Naive B cell (primary cell): ENCODE measurements around the gene PCDHA5. TPM values are rescaled to one million over a fixed set of nuclear protein-coding genes. Genes with fewer than 3 reads are reported as not detected.
"Not testable (repeated sequence)": the region's sequence is repeated elsewhere in the genome, so short reads cannot be mapped to it uniquely, and the experiment has no call there.

Source experiments
- ATAC-seq, 2 donors: fragments of 150-1000 bp; cut with Tn5 transposase; 2 replicates each; pipeline ENCODE4 v1.10.0; 2021; ENCODE audit warnings: low read depth in 2 of 2, mild to moderate bottlenecking in 2 of 2, moderate library complexity in 2 of 2
- DNase-seq: peaks from one replicate; pipeline ENCODE4 v3.0.0; 2022
- H3K27ac Mint-ChIP-seq, 6 donors: one replicate each; pipeline ENCODE4 v1.8.0; 2020 to 2022; ENCODE audit warnings: mild to moderate bottlenecking in 6 of 6, mixed read lengths in 6 of 6, moderate library complexity in 5 of 6, inconsistent platforms in 2 of 6
- H3K27me3 Mint-ChIP-seq, 3 donors: one replicate each; pipeline ENCODE4 v1.8.0; 2021 to 2022; ENCODE audit warnings: mixed read lengths in 3 of 3, mild to moderate bottlenecking in 1 of 3
- H3K36me3 Mint-ChIP-seq, 2 donors: one replicate each; pipeline ENCODE4 v1.8.0; 2020 to 2022; ENCODE audit warnings: mixed read lengths in 2 of 2, inconsistent platforms in 1 of 2, mild to moderate bottlenecking in 1 of 2
- H3K4me1 Mint-ChIP-seq, 3 donors: one replicate each; pipeline ENCODE4 v1.8.0; 2020 to 2022; ENCODE audit warnings: mixed read lengths in 3 of 3, inconsistent platforms in 1 of 3, mild to moderate bottlenecking in 1 of 3, moderate library complexity in 1 of 3
- H3K4me3 Mint-ChIP-seq, 8 donors: one replicate each; pipeline ENCODE4 v1.8.0; 2020 to 2022; ENCODE audit warnings: mild to moderate bottlenecking in 8 of 8, mixed read lengths in 8 of 8, moderate library complexity in 8 of 8, inconsistent platforms in 2 of 8
- H3K9me3 Mint-ChIP-seq, 7 donors: one replicate each; pipeline ENCODE4 v1.8.0; 2020 to 2022; ENCODE audit warnings: mixed read lengths in 7 of 7, mild to moderate bottlenecking in 5 of 7, inconsistent platforms in 2 of 7, moderate library complexity in 1 of 7
- polyA plus RNA-seq, 6 donors: library from polyadenylated mRNA; unstranded; fragments of 300-500 nt; fragmentation: Illumina TruSeq; gene quantifications; one replicate each; pipeline ENCODE4 v1.2.3, GENCODE V29; 2021; ENCODE audit warnings: low read depth in 6 of 6

PCDHA5 gene
- not detected for polyA plus RNA-seq

GRCh38 chr5:140821375-140822280 is at the start of gene PCDHA5:
PCDHA5 (plus strand) TSS chr5:140821613.
- H3K27ac Mint-ChIP-seq = peak within 1 kb of the TSS in 1 of 6 donors; percentile 32
- no peak within 1 kb of the TSS for H3K4me3 Mint-ChIP-seq
- H3K27me3 Mint-ChIP-seq = peaks cover 6 to 14% (median 8%) of the 10 kb centered on the region in 3 donors
- peaks cover 4 to 42% (median 16%) of the 10 kb centered on the region in 7 donors for H3K9me3 Mint-ChIP-seq
- ATAC-seq (no peak), DNase-seq (no peak)
- H3K4me1 Mint-ChIP-seq = no peaks in the 10 kb centered on the region
- peaks cover 5 to 6% of the 10 kb centered on the region in 2 donors for H3K36me3 Mint-ChIP-seq

GRCh38 chr5:140780512-140780911 is 40.9 kb upstream of the PCDHA5 start:
- Mint-ChIP-seq H3K27ac (no peak overlapping the region), H3K4me1 (no peaks in the 10 kb centered on the region), H3K27me3 (peaks cover 0 to 25% (median 9%) of the 10 kb centered on the region in 3 donors), H3K36me3 (peaks cover 17 to 58% of the 10 kb centered on the region in 2 donors), H3K9me3 (peaks cover 29 to 95% (median 79%) of the 10 kb centered on the region in 7 donors), H3K4me3 (no peak overlapping the region)
- DNase-seq (no peak), ATAC-seq (no peak)

- H3K4me3 Mint-ChIP-seq = peak within 1 kb of the TSS in 1 of 8 donors; percentile 47
- no peaks in the 10 kb centered on the region for H3K4me1 Mint-ChIP-seq
- ATAC-seq (no peak), DNase-seq (no peak)
- H3K36me3 Mint-ChIP-seq = peaks cover 10 to 37% of the 10 kb centered on the region in 2 donors
- H3K27me3 Mint-ChIP-seq = peaks cover 10 to 37% (median 17%) of the 10 kb centered on the region in 3 donors
- H3K9me3 Mint-ChIP-seq = peaks cover 12 to 89% (median 62%) of the 10 kb centered on the region in 7 donors
- peak within 1 kb of the TSS in 1 of 6 donors; percentile 5 for H3K27ac Mint-ChIP-seq
Measured at GRCh38 chr5:140785905-140786686, 35.3 kb upstream of the PCDHA5 start, which contains the start of gene PCDHA1. PCDHA1 (plus strand) TSS chr5:140786140.

- H3K4me3 Mint-ChIP-seq, H3K4me1 Mint-ChIP-seq, DNase-seq, ATAC-seq: not testable (repeated sequence)
- H3K27ac Mint-ChIP-seq = peak overlapping the region in 1 of 6 donors; percentile 47
- peaks cover 6 to 91% (median 56%) of the 10 kb centered on the region in 7 donors for H3K9me3 Mint-ChIP-seq
- peaks cover 5 to 31% of the 10 kb centered on the region in 2 donors for H3K36me3 Mint-ChIP-seq
- H3K27me3 Mint-ChIP-seq = peaks cover 10 to 45% (median 24%) of the 10 kb centered on the region in 3 donors
Measured at GRCh38 chr5:140787422-140787821, 34.0 kb upstream of the PCDHA5 start.

GRCh38 chr5:140787849-140788504 is 33.4 kb upstream of the PCDHA5 start:
- H3K4me1 Mint-ChIP-seq, DNase-seq, H3K4me3 Mint-ChIP-seq, ATAC-seq, H3K27ac Mint-ChIP-seq: not testable (repeated sequence)
- Mint-ChIP-seq H3K9me3 (peaks cover 8 to 91% (median 55%) of the 10 kb centered on the region in 7 donors), H3K27me3 (peaks cover 14 to 45% (median 29%) of the 10 kb centered on the region in 3 donors), H3K36me3 (peaks cover 9 to 31% of the 10 kb centered on the region in 2 donors)

- H3K4me1 Mint-ChIP-seq = no peaks in the 10 kb centered on the region
- H3K9me3 Mint-ChIP-seq = peaks cover 4 to 90% (median 53%) of the 10 kb centered on the region in 7 donors
- DNase-seq = no peak
- H3K27ac Mint-ChIP-seq = no peak overlapping the region
- no peak overlapping the region for H3K4me3 Mint-ChIP-seq
- H3K27me3 Mint-ChIP-seq = peaks cover 16 to 52% (median 20%) of the 10 kb centered on the region in 3 donors
- ATAC-seq = no peak
- peaks cover 11 to 16% of the 10 kb centered on the region in 2 donors for H3K36me3 Mint-ChIP-seq
Measured at GRCh38 chr5:140791089-140791488, 30.3 kb upstream of the PCDHA5 start.

- DNase-seq = no peak
- Mint-ChIP-seq H3K36me3 (peaks cover 8 to 15% of the 10 kb centered on the region in 2 donors), H3K4me3 (no peak within 1 kb of the TSS), H3K9me3 (peaks cover 3 to 70% (median 39%) of the 10 kb centered on the region in 7 donors), H3K27ac (peak within 1 kb of the TSS in 2 of 6 donors; percentile 38 to 68), H3K27me3 (peaks cover 12 to 42% (median 17%) of the 10 kb centered on the region in 3 donors), H3K4me1 (no peaks in the 10 kb centered on the region)
- ATAC-seq = no peak
Measured at GRCh38 chr5:140794595-140795258, 26.7 kb upstream of the PCDHA5 start, which contains the start of gene PCDHA2. PCDHA2 (plus strand) TSS chr5:140794852.

GRCh38 chr5:140795259-140795641 is 26.2 kb upstream of the PCDHA5 start:
- Mint-ChIP-seq H3K4me3 (no peak overlapping the region), H3K9me3 (peaks cover 3 to 72% (median 38%) of the 10 kb centered on the region in 7 donors), H3K4me1 (no peaks in the 10 kb centered on the region), H3K27ac (peak overlapping the region in 2 of 6 donors; percentile 38 to 68), H3K27me3 (peaks cover 14 to 44% (median 21%) of the 10 kb centered on the region in 3 donors), H3K36me3 (peaks cover 6 to 13% of the 10 kb centered on the region in 2 donors)
- ATAC-seq (no peak), DNase-seq (no peak)

- not testable (repeated sequence) for DNase-seq, ATAC-seq, H3K4me3 Mint-ChIP-seq, H3K4me1 Mint-ChIP-seq, H3K27ac Mint-ChIP-seq
- Mint-ChIP-seq H3K9me3 (peaks cover 3 to 74% (median 45%) of the 10 kb centered on the region in 7 donors), H3K36me3 (peaks cover 2 to 13% of the 10 kb centered on the region in 2 donors), H3K27me3 (peaks cover 14 to 44% (median 21%) of the 10 kb centered on the region in 3 donors)
Measured at GRCh38 chr5:140796072-140796717, 25.2 kb upstream of the PCDHA5 start.

- H3K4me1 Mint-ChIP-seq = no peaks in the 10 kb centered on the region
- no peak overlapping the region for H3K27ac Mint-ChIP-seq
- peaks cover 3 to 68% (median 45%) of the 10 kb centered on the region in 7 donors for H3K9me3 Mint-ChIP-seq
- ATAC-seq = no peak
- H3K36me3 Mint-ChIP-seq = peaks cover 0 to 13% of the 10 kb centered on the region in 2 donors
- H3K4me3 Mint-ChIP-seq = no peak overlapping the region
- DNase-seq = no peak
- H3K27me3 Mint-ChIP-seq = peaks cover 14 to 44% (median 21%) of the 10 kb centered on the region in 3 donors
Measured at GRCh38 chr5:140796718-140797095, 24.7 kb upstream of the PCDHA5 start.

GRCh38 chr5:140800816-140801493 is 20.5 kb upstream of the PCDHA5 start, which contains the start of gene PCDHA3:
PCDHA3 (plus strand) TSS chr5:140801057.
- no peak for DNase-seq
- Mint-ChIP-seq H3K36me3 (peaks cover 8 to 16% of the 10 kb centered on the region in 2 donors), H3K4me3 (no peak within 1 kb of the TSS), H3K4me1 (no peaks in the 10 kb centered on the region), H3K9me3 (peaks cover 8 to 61% (median 50%) of the 10 kb centered on the region in 7 donors), H3K27me3 (peaks cover 13 to 34% (median 21%) of the 10 kb centered on the region in 3 donors), H3K27ac (peak within 1 kb of the TSS in 2 of 6 donors; percentile 11 to 42)
- ATAC-seq = no peak
